GM18861 (cell line): Measurements from ENCODE around the gene CFAP221.

Source experiments
- ATAC-seq: cut with Tn5 transposase; IDR thresholded peaks from one replicate; pipeline ENCODE4 v1.9.1; 2021; ENCODE audit not compliant: unreplicated experiment

The CFAP221 gene

DNA sequence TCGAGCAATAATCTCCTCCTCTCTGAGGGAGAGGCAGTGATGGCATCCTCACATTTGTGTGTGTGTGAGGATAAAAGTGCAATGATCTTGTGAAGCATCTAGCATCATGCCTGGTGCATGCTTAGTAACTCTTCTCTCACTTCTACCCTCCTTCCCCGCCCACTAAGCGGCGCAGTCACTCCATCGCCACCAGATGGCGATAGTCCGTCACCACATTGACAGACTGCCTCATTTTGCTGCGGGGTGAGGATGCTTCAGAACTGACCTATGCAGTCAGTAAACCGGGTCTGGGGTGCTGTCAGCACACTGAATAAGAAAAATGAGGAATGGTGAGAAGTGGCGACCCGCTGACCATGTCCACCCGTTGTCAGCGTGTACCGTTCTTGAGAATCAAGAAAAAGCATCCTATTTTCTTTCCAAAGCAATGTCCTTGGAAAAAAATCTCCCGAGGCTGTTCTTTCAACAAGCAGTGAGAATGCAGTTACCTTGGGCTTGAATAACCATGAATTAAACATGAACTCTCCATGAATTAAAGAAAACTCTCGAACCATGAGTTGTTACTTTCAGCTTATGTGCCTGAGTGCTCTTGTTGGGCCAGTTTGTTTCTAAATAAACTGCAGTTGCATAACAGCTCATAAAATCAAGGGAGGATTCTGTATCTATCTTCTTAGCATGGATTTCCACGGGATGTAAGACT, 97.5 kb downstream of the CFAP221 start:
- ATAC-seq, result peak; percentile 92

DNA sequence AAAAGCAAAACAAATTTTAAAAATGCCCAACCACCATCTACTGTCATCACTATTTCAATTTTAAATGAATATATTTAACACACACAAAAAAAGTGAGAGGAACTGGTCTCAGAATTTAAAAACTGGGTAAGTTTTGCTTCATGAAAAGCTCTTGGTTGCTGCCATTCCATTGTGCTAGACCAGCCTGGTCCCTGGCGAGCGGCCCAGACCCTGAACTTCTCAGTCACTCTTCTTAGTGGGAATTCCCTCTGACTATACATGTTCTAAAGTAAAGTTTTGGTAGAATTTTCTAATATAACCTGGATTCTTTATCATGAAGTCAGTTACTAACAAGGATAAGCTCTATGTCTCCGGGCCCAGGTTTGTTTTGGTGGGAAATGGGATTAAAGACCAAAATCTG, 99.9 kb downstream of the CFAP221 start:
- ATAC-seq, result no peak

DNA sequence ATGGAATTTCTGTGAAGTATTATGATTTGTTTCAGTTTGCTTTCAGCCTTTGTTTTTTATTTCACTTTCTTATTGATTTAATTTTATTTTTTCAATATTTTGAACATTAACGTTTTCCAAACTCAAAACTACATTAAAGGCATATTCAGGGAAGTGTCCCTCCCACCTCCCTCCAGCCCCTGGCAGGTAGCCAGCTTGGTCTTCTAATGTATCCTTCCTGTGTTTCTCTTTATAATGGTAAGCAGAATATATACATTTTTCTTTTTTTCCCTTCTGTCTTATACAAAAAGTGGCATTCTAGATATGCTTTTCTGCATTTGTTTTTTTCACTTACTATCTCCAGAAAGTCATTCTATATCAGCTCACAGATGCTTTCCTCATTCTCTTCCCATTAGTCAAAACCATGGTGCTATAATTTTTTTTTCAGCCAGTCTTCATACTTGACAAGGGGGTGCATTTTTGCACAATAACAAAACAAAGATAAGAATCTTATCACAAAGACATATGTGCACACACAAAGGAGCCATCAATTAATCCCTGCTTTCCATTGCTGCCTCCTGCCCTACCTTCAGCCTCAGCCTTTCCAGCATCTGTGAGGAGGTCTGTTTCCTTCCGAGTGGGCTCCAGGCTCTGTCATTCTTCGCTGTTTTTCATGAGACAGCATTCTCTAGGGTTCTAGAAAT, 101.1 kb downstream of the CFAP221 start:
- no peak for ATAC-seq

DNA sequence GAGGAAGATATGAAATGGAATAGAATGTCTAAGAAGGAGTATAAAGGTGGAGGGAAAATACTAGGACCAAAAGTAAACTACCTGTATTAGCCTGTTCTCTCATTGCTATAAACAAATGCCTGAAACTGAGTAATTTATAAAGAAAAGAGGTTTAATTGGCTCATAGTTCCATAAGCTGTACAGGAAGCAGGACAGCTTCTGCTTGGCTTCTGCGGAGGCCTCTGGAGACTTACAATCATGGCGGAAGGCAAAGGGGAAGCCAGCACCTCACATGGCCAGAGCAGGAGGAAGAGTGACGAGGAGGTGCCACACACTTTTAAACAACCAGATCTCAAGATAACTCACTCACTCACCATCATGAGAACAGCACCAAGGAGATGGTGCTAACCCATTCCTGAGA, 101.9 kb downstream of the CFAP221 start:
- ATAC-seq, result no peak

DNA sequence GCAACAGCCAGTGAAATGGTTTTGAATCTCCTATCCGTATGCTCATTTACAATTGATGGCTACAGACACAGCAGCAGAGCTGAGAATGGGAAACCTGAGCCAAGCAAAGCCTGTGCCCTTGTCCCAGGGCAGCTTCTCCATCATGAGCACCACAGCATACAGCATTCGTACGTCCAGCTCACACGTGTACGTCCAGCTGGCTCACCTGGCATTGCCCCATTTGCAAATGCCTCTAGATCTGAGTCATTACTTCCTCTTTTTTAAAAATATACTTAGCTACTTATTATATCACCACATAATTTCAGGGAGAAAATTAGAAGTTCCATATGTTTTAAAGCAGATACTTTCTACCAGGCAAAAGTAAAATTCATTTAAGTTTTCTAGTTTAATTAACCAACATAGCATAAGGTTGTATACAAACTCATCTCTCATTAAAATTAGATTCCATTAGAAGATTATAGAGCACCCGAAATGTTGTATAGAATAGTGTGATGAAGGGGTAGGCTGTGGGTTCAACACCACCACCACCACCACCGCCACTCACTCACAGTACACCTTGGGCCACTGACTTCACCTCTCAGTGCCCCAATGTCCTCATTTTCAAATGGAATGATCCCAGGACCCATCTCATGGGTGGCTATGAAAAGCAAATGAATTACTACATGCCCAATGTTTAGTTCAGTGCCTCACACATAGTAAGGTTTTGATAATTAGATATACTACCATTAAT, 103.4 kb downstream of the CFAP221 start:
- peak; percentile 94 for ATAC-seq

DNA sequence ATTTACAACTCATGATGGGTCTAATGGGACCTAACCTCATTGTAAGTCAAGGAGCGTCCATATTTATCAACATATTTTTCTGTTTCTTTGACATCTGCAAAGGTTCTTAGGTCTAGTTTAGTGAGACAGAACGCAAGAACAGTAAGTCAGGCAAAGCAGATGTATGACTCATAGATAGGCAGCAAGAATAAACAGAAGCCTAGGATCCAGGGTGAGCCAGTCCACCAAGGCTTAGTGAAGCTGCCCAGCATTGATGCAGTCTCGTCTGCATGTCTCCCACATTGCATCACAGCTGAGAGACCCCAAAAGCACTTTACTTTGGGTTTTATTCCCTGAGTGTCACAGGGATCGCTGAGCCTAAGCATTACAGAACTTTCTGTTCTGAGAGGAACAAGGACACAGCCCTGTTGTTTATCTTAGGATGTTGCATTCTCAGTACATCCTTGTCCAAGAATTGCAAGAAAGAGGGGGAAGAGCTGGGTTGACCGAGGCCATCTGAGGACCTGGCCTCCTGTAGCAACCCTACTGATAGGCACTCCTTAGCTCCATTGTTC, 105.2 kb downstream of the CFAP221 start:
- no peak for ATAC-seq

DNA sequence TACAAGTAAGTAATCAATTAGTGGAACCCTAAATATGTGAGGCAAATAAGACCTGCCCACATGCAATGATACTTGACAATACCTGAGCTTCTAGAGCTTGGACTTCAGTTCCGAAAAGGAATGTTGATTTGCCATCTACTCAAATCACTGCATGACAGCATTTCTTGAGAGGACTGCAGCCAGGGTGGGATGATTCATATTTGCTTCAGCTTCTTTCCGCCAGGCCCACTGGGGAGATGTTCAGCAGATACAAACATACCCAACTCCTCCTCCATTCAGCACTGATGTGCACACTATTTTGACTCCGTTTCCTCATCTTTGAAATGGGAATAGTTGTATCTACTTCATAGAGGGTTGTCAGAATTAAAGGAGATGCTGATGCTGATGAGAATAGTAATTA, 106.0 kb downstream of the CFAP221 start:
- ATAC-seq, result no peak

DNA sequence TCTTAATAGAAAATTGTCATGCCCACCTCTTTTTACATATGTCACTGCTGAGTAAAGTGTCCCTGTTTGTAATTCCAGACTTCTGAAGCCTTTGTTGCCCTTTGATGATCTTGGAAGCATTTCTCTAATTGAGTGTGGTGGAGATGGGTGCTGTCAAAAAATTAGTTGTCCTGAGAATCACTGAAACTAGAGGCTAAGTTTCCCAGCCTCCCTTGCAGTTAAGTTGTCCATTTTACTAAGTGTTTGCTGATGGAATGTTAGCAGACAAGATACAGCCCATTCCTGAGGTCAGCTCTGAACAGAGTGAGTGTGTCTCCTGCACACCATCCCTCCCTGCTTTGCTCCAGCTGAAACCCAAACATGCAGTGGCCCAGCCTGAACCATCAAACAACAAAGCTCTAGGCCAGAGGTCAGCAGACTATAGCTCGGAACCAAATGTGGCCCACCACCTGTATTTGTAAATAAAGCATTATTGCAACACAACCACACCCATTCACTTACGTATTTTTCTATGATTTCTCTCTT, 106.7 kb downstream of the CFAP221 start:
- ATAC-seq, result no peak

DNA sequence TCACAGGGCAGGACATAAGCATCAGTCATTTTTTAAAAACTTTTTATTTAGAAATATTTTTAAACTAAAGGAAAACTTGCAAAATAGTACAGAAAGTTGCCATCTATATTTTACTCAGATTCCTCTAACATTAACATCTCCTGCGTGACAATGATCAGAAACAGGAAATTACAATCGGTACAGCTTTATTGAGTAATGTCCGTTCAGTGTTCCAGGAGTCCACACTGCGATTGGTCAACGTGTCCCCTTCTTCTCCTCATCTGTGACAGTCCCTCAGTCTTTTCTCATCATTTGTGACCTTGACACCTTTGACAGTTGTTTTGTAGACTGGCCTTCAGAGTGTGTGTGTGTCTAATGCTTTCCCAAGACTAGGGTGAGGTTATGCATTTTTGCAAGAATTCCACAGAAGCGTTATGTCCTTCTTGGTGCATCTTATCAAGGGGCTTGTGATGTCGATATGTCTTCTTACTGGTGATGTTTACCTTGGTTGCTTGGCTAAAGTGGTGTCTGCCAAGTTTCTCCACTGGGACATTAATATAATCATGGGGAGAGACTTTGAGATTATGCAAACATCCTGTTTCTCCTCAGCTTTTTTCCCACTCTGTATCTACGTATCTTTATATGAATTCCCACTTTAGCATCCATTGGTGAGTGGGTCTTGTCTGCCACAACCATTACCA, 113.4 kb downstream of the CFAP221 start:
- no peak for ATAC-seq

DNA sequence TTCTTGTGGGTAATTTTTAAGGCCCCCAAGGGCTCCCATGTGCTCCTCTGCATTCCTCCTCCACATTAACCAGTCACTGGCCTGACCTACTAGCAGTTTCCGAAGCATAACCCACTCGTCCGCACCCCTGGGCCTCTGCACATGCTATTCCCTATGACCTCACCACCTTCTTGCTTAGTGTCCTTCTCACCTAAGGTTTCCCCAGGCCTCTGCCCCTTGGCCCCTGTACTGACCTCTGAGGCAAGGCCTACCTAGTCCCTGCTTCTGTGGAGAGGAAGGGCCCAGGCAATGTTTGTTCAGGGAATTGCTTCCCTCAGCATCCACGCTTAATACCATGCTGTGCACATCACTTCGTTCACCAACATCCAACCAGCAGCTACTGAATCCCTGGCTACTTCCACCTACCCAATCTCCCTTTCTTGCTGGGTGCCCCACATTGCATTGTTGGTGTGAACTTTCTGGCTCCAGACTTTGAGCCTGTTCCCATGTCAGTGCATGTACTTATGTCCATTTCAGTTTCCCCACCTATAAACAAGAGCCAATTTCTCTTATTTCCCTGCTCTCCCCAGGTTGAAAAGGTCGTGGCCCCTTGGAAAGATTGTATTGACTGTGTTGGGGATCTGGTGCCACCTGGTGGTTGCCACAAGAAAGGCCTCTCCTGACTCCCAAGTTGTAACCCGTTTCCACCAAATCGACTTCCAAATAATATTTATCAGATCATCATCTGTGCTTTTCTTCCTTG, 115.5 kb downstream of the CFAP221 start:
- ATAC-seq, result no peak

DNA sequence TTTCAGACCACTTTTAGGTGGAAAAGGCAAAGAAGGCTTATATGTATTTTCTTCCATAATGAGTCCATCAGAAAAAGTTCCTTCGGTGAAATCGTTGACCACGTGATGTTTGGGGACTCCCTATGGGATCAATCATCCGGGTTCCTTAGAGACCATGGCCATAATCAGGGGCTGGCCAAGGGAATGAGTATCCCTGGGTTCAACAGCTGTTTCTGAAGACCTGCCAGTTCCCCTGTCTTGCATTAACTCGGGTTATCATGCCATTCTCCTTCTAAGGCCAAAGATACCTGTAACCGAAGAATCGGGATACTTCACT, 116.1 kb downstream of the CFAP221 start:
- ATAC-seq, result no peak

DNA sequence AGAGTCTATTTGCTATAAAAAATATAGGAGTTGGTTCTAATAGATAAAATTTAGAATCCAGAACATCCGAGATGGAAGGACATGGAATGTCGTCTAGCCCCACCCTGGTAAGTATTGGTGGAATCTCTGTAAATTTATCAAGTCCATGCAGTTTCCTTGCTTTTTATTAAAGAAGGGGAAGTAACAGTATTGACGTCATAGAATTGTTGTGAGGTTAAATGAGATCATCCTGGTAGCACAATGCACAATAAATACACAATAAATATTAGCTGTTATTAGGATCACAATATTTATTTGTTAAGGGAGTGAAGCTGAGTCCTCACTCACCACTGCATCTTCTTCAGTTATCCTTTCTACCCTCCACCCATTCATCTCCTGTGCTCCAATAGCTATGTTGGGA, 118.0 kb downstream of the CFAP221 start:
- no peak for ATAC-seq

DNA sequence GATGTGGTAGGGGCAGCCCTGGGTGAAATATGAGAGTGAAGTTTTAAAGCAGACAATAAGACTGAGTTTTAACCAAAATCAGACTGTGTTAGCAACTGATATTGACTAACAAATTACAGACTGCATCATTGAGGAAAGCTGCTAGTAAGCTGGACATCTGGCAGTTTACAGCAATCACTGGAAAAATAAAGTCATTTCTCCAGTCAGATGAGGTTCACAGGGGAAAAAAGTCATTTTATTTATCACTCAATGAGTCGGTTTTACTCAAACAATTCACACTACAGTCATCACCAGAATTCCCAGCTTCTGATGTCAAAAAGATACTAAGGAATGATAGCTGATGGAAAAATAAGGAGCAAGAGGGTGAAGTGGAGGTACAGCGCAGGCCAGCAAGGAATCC, 124.3 kb downstream of the CFAP221 start:
- no peak for ATAC-seq

DNA sequence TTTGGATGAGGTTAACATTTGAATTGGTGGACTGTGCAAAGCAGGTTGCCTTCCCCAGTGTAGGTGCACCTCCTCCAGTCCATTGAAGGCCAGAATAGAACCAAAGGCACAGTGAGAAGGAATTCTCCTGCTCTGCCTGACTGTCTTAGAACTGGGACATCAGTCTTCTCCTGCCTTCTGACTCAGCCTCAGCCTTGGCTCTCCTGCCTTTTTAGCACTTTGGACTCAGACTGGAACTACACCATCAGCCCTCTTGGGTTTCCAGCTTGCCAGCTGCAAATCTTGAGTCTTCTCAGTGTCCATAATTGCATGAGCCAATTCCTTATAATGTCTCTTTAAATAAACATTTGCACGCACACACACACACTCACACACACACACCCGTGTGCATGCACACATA, 126.8 kb downstream of the CFAP221 start:
- ATAC-seq, result no peak

DNA sequence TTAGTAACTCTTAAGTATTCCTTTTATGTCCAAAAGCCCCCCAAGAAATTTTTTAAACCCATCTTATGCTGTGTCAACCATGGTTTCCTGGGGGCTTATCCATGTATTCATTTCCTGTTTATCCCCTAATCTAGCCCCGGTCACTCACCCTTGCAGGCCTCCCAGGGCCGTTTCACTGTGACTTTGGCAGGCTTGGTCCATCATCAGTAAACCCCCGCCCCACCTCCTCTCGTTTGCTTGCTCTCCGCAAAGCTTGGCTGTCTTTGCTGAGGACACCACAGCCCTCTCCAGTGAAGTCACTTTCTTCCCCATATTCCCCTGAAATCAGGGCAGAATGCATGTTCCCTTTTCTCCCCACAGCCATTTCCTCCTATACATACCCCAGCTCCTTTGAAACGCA, 127.5 kb downstream of the CFAP221 start:
- no peak for ATAC-seq

DNA sequence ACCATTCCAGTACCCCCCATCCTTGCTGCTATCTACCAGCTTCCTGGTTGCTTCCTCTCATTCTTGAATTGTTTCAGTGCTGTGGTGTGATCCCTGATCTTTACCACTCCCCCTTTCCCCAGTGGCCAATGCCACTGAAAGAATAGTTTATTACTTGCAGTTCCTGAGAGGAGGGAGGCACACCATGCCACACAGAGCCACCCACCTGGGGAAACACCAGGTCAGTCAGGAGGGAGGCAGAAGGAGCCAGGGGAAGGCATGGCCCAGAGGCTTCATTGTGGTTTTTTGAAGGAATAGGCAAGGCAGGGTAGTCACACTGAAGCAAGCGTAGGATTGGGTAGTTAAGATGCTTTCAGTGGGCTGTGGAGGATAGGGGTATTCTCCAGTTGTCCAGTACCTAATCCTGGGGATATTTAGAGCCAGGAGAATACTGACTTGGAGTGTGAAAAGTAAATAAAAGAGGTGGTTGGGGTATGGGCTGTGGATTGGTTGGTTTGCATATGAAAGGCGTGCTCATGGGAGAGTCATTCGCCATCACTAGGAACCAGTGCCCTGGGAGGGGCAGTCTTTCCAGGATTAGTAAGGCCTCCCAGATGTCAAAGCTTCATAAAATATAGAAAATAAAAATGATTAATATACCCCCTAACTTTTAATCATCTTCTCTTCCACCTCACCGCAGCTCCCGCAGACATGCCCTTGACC, 128.1 kb downstream of the CFAP221 start:
- ATAC-seq, result no peak

DNA sequence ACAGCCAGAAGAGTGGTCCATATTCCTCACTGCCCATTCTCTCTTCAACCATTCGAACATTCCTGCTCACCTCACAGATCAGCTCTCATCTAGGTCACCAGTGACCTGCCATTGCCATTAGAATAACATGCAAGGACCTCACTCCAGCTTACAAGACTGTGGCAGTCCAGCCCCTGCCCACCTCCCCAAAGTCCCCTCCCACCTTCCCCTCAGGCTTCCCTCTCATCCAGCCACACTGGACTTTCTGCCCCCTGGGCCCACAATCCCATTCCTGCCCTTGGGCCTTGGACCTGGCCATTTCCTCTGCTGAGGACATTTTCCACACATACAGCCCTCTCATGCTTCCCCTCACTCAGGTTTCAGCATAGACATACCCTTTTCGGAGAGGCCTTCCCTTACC, 129.5 kb downstream of the CFAP221 start:
- no peak for ATAC-seq

DNA sequence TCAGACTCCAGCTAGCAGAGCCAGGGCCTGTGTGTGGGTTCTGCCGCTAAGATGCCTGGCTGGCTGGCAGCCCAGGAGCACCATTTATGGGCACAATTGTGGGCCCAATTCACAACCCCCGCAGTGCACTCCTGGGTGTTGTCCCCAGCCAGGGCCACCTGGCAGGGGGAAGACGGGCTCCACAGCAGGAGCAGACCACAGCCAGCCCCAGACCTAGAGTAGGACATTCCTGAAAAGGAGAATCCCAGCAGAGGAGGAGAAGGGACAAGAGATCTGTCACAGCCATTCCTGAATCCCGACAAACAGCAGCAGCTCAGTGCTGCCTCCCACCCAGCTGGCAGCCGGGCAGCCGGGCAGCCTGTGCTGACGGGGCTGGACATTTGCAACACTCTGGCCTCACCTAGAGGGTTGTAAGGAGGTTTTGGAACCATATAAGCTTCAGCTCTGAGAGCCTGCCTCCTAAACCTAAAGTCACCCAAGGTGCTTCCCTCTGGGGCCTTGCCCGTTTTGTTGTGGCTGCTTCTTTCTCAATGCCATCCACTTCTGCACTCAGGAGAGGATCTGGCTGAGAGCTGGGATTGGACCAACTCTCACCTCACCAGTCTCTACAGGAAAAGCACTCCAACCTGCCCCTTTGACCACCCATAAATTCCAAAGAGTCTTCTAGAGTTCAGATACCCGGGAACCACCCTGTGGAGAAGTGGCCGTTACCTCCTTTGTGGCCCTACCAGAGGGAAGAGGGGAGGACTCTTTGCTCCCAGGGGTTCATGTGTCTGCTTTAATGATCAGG, 130.7 kb downstream of the CFAP221 start:
- ATAC-seq, result no peak

DNA sequence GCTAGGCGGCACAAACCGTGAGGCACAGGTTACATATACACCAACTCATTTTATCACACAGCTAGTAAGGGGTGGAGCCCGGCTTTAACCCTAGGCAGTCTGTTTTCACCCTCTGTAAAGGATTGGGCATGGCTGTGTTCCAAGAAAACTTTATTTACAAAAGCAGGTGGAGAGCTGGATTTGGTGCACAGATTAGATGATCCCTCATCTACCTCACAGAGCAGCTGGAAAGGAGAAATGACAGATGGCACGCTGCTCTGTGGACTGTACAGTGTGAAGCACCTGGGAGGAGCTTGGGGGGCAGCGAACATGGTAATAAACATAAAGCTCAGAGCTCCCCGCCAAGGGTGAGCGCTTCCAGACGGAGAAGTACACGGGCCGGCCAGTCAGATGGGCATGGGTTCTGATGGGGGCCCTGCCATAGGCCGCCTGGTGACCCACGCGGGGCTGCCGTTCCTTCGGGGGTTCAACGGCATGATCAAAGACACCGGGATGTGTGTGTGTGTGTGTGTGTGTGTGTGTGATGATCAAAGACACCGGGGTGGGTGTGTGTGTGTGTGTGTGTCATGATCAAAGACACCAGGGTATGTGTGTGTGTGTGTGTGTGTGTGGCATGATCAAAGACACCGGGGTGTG, 133.9 kb downstream of the CFAP221 start:
- ATAC-seq, result no peak
